Measurements from ENCODE around the gene BICD2. TPM values are rescaled to one million over a fixed set of nuclear protein-coding genes. Genes with fewer than 3 reads are reported as not detected.

The BICD2 gene
- total RNA-seq, 1 donor from 2014 or later: 29.1 TPM

DNA sequence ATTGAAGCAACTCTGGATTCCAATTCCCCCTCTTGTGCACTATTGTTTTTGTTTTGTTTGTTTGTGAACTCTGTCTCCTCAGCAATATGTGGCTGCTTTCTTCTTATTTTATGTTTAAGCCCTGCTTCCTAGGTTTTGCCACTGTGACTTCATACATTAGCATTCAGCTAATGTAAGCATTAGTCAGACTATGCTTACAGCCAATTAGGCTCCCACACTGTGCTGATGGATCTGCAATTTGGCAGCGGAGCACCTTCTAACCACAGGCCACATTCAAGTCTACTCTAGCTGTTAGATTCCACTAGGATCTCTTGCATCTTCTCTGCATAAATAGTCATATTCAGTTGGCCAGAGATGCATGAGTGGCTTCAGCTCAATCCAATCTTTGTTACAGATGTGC, 9.6 kb upstream of the BICD2 start:
- TF ChIP-seq, protein P1, sequence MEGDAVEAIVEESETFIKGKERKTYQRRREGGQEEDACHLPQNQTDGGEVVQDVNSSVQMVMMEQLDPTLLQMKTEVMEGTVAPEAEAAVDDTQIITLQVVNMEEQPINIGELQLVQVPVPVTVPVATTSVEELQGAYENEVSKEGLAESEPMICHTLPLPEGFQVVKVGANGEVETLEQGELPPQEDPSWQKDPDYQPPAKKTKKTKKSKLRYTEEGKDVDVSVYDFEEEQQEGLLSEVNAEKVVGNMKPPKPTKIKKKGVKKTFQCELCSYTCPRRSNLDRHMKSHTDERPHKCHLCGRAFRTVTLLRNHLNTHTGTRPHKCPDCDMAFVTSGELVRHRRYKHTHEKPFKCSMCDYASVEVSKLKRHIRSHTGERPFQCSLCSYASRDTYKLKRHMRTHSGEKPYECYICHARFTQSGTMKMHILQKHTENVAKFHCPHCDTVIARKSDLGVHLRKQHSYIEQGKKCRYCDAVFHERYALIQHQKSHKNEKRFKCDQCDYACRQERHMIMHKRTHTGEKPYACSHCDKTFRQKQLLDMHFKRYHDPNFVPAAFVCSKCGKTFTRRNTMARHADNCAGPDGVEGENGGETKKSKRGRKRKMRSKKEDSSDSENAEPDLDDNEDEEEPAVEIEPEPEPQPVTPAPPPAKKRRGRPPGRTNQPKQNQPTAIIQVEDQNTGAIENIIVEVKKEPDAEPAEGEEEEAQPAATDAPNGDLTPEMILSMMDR (IDR thresholded peaks at IDR 0.05): no peak
- Histone ChIP-seq H3K9me3 (no peaks in the 10 kb centered on the region), H3K27ac (no peak overlapping the region), H3K4me3 (no peak overlapping the region), H3K36me3 (no peaks in the 10 kb centered on the region), H3K4me1 (no peaks in the 10 kb centered on the region), H3K27me3 (no peaks in the 10 kb centered on the region)
- peak in 1 of 2 donors; percentile 18 for DNase-seq (ENCODE audit: low spot score in 2 of 2)
- intact Hi-C loops (cut with DNase I): no loop called here

DNA sequence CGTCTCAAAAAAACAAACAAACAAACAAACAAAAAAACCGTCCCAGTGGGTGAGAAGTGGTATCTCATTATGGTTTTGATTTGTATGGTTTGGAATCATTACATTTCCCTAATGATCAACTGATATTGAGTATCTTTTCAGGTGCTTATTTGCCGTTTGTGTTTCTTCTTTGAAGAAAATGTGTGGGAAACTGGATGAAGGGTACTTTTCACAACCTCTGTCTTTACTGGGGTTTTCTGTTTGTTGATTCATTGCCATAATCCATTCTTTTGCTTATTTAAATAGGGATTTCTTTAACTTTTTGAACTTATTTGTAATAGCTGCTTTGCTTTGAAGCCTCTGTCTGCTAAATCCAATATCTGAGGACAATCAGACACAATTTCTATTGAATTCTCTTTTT, 9.2 kb upstream of the BICD2 start:
- no peaks in the 10 kb centered on the region for H3K4me1 ChIP-seq
- intact Hi-C loops (cut with DNase I): no loop called here
- H3K36me3 ChIP-seq: no peaks in the 10 kb centered on the region
- TF ChIP-seq, protein P1 (IDR thresholded peaks at IDR 0.05): no peak
- no peak for DNase-seq (ENCODE audit: low spot score in 2 of 2)
- no peaks in the 10 kb centered on the region for H3K9me3 ChIP-seq
- H3K27me3 ChIP-seq: no peaks in the 10 kb centered on the region
- H3K4me3 ChIP-seq: no peak overlapping the region
- H3K27ac ChIP-seq: no peak overlapping the region

DNA sequence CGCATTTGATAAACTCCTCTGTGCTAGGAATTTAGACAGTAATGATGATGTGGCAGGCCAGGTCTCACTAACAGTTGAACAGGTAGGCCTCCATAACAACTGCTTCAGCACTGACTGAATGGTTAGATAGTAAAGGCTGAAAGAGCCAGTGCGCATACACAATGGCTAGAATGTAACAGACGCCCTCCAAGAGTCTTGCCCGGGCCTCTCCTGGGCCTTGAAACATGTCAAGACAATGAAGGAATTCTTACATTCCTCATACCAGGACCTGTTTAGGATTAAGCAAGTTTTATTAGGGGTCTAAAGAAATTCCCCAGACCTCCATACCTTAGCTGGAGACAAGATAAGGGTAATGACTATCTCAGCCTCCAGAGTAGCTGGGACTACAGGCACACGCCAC, 6.7 kb upstream of the BICD2 start:
- Histone ChIP-seq H3K27me3 (no peaks in the 10 kb centered on the region), H3K4me1 (no peaks in the 10 kb centered on the region), H3K4me3 (no peak overlapping the region), H3K27ac (no peak overlapping the region), H3K9me3 (no peaks in the 10 kb centered on the region), H3K36me3 (no peaks in the 10 kb centered on the region)
- no peak for DNase-seq (ENCODE audit: low spot score in 2 of 2)
- TF ChIP-seq, protein P1 (IDR thresholded peaks at IDR 0.05): no peak
- intact Hi-C loops (cut with DNase I): no loop called here

DNA sequence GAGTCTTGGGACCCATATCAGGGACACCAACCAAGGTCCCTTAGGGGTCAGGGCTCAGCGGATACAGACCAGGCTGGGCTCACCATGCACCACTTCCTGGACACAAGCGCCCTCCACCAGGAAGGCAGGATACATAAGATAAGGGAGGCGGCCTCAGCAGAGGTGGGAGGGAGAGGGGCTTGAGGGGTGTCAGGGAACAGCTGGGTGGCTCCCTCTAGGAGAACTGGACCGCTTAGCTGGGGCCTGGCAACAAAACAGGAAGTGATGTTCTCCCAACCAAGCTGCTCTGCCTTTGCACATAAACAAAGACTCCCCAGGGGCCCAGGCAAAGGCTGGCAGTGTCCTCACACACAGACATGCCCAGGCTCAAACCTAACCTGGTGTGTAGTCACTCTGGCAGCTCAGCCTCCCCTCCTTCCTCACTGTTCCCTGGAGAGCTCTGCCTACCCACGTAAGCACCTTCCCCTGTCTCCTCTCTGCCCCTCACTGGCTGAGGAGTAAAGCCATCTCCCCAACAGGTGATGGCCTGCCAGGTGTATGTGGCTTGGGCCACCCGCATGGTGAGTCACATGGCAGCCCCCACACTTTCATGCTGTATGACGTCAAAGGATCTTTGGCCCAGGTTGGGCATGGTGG, 5.8 kb upstream of the BICD2 start:
- H3K36me3 ChIP-seq: no peaks in the 10 kb centered on the region
- TF ChIP-seq, protein P1 (IDR thresholded peaks at IDR 0.05): no peak
- H3K9me3 ChIP-seq: no peaks in the 10 kb centered on the region
- peak in 1 of 2 donors; percentile 43 for DNase-seq (ENCODE audit: low spot score in 2 of 2)
- H3K4me1 ChIP-seq: peaks cover 0 to 5% of the 10 kb centered on the region in 2 donors
- intact Hi-C loops (cut with DNase I): no loop called here
- no peaks in the 10 kb centered on the region for H3K27me3 ChIP-seq
- no peak overlapping the region for H3K4me3 ChIP-seq
- H3K27ac ChIP-seq: no peak overlapping the region

DNA sequence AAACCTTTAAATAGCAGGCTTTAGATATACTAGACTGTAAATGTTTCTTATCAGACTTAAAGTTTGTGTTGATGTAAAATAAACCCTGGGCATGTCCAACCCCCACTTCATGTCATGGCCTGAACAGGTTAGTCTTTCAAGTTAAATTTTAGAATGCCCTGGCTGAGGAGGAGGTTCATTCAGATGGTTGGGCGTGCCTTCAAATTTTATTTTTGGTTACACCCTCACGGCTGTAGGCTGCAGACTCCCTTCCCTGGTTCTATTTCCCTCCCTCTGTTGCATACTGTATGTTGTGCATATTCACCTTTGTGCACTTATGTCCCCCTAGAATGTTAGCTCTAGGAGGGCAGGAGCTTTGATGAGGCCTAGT, 5.3 kb upstream of the BICD2 start:
- DNase-seq (ENCODE audit: low spot score in 2 of 2): no peak
- no peaks in the 10 kb centered on the region for H3K36me3 ChIP-seq
- H3K4me3 ChIP-seq: no peak overlapping the region
- intact Hi-C loops (cut with DNase I): loop anchor here (5.0 to 10.0 kb wide), 3 partner anchors 37 to 445 kb away; partner anchors contain the start of genes CENPP, NINJ1 and NOL8
- TF ChIP-seq, protein P1 (IDR thresholded peaks at IDR 0.05): no peak
- H3K9me3 ChIP-seq: no peaks in the 10 kb centered on the region
- H3K4me1 ChIP-seq: peaks cover 0 to 5% of the 10 kb centered on the region in 2 donors
- no peak overlapping the region for H3K27ac ChIP-seq
- no peaks in the 10 kb centered on the region for H3K27me3 ChIP-seq

All from ascending aorta (tissue), 2 donors.